HG02884 (cell line): ENCODE data around the gene GAST.
"Not testable (repeated sequence)": the region's sequence is repeated elsewhere in the genome, so short reads cannot be mapped to it uniquely, and the experiment has no call there.

Experiments used
- ATAC-seq: cut with Tn5 transposase; IDR thresholded peaks from one replicate; pipeline ENCODE4 v1.9.1; 2021; ENCODE audit warnings: mild to moderate bottlenecking, moderate library complexity; ENCODE audit not compliant: unreplicated experiment

Gene GAST

GRCh38 chr17:41711669-41712400, at the start of gene GAST:
TSS of gene GAST (plus strand) at chr17:41712331. CDS start at chr17:41715437, 3,106 bp downstream.
- ATAC-seq = no peak

DNA sequence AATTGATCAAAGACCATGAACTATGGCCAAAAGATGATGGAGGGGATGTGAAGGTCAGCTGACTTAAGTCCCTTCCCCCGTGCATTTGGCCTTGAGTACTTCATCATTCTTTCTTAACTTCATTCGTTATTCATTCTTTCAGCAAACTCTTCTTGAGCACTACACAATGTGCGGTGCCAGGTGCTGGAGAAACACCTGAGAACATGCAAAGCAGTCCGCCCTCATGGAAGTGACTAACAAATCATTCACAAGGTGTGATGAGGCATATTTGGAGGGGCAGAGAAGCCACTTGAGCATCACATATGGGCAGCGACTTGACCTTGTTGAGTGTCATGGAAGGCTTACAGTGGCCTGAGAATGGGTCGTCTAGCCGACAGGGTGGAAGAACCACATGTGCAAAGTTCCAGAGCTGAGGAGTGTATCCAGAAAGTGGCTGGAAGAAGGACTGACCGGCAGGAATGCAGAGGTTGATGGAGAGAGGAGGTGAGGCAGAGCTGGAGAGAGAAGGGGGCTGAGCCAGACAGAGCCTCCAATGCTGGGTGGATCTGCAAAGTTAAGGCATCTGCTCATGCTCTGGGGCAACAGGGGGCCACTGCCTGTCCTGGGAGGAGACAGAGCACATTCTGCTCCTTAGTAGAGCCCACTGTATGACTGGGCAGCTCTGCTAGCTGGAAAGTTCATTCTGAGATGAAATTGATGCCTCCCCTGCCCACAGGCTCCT, 48.5 kb upstream of the GAST start:
- no peak for ATAC-seq

DNA sequence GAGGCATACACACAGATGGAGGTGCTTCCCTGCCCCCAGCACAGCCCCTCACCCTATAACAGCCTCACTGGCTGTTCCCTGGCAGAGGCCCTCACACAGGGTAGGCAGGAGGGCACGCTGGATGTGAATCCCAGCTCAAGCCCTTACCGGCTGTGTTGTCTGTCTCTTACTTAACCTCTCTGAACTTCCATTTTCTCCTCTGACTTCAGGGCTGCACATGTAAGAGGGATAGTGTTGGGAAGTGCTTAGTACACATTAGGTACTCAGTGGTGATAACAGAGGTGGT, 48.0 kb upstream of the GAST start:
- no peak for ATAC-seq

DNA sequence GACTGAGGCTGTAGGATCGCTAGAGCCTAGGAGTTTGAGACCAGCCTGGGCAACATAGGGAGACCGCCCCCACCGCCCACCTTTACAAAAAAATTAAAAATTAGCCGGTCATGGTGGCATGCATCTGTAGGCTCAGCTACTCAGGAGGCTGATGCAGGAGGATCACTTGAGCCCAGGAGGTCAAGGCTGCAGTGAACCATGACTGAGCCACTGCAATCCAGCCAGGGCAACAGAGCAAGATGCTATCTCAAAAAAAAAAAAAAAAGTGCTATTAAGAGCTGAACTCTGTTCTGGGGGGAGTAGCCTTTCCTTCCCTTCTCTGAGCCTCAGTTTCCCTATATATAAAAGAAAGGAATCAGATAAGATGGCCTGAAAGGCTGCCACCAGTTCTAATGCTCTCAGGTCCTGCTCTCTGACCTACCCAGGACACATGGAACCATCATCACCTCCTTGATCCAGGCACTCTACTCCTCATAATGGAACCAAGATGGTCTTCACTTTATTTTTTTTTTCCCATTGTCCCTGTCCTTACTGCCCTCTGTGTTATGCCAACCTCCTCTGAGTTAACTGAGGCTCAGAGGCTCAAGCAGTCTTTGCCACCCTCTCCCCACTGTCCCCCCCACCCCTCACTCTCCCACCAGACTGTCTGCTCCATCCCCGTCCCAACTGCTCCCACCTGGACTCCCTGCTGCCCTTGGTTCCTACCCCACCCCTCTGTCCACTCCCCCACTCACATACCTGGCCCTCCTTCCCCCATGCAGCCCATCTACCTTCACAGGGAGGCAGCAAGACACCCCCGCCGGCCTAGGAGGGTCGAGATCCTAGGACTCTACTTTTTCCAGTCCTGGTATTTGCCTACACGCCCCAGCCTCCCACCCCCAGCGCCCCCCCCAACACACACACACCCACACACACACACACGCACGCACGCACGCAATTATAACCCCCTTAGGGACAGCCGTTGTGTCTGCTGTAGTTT, 47.3 kb upstream of the GAST start:
- no peak for ATAC-seq

DNA sequence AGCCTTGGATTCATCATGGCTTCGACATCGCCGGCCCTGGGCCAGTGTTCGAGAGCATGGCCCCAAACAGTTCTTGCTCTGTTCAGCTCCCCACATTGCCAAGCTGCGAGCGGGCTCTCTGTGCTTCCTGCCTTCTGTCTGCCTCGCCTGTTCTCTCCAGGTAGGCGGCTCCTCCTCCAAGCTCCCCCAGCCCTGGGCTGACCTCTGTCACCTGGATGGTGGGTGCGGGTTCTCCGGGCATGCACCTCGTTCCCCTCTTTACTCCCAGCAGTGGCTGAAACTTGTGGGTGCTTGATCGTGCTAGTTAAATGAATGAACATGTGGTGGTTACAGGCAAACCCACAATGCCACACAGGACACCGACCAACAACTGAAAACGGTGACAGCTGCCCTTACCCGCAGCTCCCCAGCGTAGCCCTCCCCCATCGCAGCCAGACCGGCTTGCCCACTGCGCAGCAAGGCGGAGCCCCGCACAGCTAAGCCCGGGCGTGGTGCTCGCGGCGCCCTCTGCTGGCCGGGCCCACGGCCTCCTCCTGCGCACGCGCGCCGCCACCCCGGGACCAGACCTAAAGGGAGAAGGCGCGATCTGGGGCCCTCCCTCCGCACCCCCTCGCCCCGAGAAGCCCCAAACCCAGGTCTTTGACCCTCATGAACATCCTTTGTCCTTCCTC, 46.4 kb upstream of the GAST start:
- ATAC-seq = peak; percentile 66

DNA sequence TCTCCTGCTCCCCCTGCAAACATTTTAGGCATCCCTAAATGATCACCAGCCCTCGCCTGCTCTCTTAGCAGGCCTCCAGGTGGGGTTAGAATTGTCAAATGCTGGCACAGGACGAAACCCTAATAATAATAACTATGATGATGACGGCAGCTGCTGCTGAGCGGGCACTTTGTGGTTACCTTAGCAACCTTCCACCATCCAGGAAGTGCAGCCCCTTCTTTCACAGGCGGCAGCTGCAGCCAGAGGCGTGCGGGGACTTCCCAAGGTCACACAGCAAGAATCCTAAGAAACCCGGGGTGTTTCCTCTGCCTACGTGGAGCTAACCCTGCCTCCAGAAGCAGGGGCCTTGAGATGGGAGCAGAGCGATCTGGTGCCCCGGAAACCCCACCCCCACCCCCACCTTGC, 45.9 kb upstream of the GAST start:
- no peak for ATAC-seq

- ATAC-seq = no peak
Observed at GRCh38 chr17:41666708-41667279, 45.3 kb upstream of the GAST start.

DNA sequence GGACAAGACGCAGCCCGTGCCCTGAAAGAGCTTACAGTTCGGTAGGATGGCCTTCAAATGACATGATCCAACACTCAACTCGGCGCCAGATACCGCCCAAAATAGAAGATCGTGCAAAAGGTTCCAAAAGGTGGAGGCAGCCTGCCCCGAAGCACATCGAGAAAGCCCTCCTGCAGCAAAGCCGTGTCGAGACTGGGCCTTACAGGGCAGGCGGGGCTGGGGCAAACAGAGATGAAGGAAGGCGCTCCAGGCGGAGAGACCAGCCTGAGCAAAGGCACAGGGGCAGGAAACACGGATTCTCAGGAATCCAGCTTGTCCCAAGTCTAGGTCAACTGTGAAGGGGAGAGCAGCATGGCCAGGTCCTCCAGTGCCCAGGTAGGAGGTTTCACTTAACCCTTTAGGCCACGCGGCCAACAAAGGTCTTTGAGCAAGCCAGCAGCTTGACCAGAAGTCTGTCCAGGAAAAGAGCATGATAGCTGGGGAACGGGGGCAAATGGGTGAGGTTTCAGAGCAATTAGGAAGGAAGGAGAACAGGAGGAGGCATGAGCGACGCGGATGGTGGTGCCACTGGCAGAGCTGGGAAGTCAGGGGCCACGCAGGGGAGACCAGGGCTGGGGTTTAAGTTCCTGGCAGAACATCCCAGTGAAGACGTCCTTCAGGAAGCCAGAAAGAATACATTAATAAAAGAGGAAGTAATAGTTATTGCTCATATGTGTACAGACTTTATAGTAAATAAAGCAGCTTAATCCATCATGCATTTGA, 44.7 kb upstream of the GAST start:
- no peak for ATAC-seq

DNA sequence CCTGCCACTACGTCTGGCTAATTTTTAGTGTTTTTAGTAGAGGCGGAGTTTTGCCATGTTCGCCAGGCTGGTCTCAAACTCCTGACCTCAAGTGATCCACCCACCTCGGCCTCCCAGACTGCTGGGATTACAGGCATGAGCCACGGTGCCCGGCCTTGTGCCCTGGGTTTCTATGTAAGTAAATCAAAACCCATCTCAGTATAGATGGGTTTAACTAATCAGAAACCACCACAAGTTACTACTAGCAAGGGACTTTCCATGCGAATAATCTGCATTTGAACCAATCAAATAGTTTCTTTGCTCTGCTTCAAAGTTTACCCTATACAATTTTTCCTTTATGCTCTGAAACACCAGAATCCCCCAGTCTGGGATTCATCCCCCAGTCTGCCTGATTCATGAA, 40.0 kb upstream of the GAST start:
- ATAC-seq = no peak

- not testable (repeated sequence) for ATAC-seq
Observed at GRCh38 chr17:41675157-41676057, 36.7 kb upstream of the GAST start.

- no peak for ATAC-seq
Observed at GRCh38 chr17:41676058-41676419, 36.1 kb upstream of the GAST start.

DNA sequence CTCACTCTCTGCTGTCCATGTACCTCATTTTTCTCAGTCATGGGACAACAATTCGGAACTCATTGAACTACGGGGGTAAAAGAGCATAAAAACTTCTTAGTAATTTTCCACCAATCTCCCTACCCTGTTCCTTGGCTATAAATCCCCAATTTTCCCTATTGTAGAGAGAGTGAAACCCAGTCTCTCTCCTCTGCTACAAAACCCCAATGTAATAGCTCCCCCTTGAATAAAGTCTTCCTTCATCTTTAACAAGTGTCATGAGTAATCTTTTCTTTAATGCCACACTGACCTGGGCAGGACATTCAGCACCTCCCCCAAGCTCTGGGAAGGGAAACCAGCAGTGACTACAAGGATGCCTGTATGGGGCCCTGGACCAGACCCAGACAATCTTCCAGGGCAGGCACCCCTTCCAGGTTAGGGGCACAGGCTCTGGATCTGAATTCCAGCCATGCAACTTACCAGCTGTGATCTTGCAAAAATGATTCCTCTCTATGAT, 33.7 kb upstream of the GAST start:
- peak; percentile 11 for ATAC-seq

DNA sequence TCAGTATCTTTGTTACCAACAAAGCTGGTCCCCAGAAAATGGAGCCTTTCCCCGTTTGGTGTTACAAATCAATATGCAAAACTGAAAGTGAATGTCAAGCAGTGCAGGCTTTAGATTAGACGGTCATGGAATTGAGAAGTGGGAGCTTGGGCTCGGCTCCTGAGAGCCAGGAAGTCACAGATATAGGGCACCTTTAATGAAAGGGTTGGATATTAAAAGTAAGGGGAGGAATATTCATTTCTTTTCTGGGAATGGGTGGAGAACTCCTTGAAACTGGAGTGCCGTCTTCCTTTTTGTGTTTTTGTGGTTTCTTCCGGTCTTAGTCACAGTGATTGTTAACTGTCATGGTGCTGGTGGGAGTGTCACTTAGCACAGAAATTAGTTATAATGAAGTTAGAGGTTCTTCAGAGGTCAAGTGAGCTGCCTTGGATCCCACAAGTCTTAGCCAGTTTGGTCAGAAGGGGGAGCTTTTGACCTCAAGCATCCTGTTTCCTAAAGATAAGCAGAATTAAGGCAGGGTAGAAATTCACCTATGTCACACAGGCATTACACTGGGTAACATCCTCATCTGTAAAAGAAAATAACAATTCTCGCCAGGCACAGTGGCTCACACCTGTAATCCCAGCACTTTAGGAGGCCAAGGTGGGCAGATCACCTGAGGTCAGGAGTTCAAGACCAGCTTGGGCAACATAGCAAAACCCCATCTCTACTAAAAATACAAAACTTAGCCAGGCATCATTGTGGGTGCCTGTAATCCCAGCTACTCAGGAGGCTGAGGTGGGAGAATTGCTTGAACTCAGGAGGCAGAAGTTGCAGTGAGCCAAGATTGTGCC, 33.0 kb upstream of the GAST start:
- ATAC-seq = peak; percentile 61

GRCh38 chr17:41679740-41680425, 32.2 kb upstream of the GAST start:
- no peak for ATAC-seq

GRCh38 chr17:41680426-41681040, 31.6 kb upstream of the GAST start:
- no peak for ATAC-seq

- no peak for ATAC-seq
Observed at GRCh38 chr17:41681776-41682175, 30.4 kb upstream of the GAST start.

DNA sequence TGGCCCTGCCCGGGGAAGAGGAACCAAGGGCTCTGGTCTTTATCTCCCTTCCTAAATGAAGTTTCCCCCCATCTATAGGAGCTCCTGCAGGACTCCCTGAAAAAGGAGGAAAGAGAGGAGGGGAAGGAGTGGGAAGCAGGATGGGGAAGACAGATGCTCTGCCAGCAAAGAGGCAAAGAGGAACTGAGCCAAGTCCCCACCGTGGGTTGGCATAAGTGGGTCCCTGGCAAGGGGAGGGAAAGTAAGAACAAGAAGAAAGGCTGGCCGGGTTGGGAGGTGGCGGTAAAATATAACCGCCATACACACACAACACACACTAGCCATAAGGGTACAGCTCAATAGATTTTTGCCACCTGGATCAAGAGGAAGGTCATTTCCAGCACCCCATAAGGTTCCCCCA, 29.5 kb upstream of the GAST start:
- ATAC-seq = no peak
